ENCODE results near the gene TGFB2.

The TGFB2 gene

DNA sequence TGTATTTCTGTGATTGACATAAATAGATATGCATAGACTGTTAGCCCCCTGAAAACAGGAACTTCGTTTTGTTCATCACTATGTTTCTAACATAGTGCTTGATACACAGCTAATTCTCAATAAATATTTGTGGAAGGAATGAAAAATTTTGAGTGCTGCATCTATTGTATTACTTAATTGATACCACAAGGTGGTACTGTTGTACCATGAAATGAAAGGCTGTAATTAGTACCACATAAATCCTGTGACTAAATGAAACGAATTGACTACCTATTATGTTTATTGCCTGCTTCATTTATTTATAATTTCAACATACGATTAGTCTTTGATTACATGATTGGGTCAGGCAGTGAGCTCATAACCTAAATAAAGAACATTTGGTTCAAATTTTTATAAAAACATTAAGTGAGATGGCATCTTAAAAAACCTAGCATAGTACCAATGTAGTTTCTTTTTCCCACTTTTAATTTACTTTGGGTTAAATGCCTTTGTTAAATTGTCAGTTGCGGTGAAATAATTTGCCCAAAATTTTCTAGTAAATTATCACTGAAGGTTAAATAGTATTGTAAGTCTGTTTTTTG is 15.0 kb upstream of the TGFB2 start:
- Histone ChIP-seq H2BK5ac (ENCODE audit: low read depth, low read length, poor library complexity, severe bottlenecking) (no peak overlapping the region), H3K27ac (ENCODE audit: low read length, poor library complexity, severe bottlenecking) (no peak overlapping the region), H3K4me1 (ENCODE audit: control insufficient read depth, insufficient read depth, low read depth, low read length) (no peaks in the 10 kb centered on the region), H4K8ac (ENCODE audit: low read length) (no peak overlapping the region), H2AK5ac (ENCODE audit: low read length, severe bottlenecking) (no peak overlapping the region), H2AFZ (ENCODE audit: low read depth, low read length) (no peak overlapping the region), H3K9ac (ENCODE audit: low read length) (peak overlapping the region; percentile 80), H2BK12ac (ENCODE audit: low read length in 2 of 2) (no peak overlapping the region), H3K14ac (ENCODE audit: low read length in 2 of 2) (no peak overlapping the region), H3K23ac (ENCODE audit: low read length in 2 of 2) (no peak overlapping the region), H3K4me2 (ENCODE audit: low read length, poor library complexity, severe bottlenecking) (no peak overlapping the region), H3K18ac (ENCODE audit: low read depth in 1 of 2, low read length in 2 of 2) (no peak overlapping the region), H2BK120ac (ENCODE audit: low read depth, low read length) (no peak overlapping the region), H2BK15ac (ENCODE audit: low read depth, poor library complexity, severe bottlenecking) (no peak overlapping the region), H3K27me3 (ENCODE audit: control insufficient read depth in 1 of 2, insufficient read depth in 1 of 2, low read length in 2 of 2) (no peaks in the 10 kb centered on the region), H3K4ac (ENCODE audit: low read depth in 1 of 2, low read length in 2 of 2) (no peak overlapping the region), H3K9me3 (ENCODE audit: control insufficient read depth, low read length) (no peaks in the 10 kb centered on the region), H3K79me1 (replicated peaks; ENCODE audit: low read length, poor library complexity, severe bottlenecking) (no peaks in the 10 kb centered on the region), H3K4me3 (ENCODE audit: insufficient read depth in 1 of 2, low read depth in 1 of 2, low read length in 2 of 2) (no peak overlapping the region), H3K36me3 (ENCODE audit: control insufficient read depth in 1 of 2, insufficient read depth in 2 of 2, low read depth in 1 of 2, low read length in 2 of 2) (no peaks in the 10 kb centered on the region), H4K91ac (ENCODE audit: low read length) (no peak overlapping the region)
- WGBS: no CpG with 5 or more reads among the region's 4 CpGs
- peak; percentile 54 for DNase-seq

DNA sequence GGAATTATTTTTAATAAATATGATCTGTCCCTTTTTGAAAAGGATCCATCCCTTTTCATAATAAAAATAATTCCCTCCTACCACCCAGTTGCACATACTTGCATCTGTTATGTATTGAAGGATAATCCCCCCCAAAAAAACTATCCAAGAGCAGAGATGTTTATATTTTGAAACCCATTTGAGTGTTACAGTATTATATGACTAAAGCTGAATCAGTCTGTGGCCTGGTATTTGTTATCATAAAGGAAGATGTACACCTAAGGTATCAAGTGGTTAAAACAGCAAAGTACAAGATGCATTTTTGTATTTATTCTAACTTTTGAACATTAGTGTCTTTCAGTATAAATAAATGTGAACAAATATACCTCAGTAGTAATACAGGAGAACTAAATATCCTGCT is 12.7 kb upstream of the TGFB2 start:
- Histone ChIP-seq H3K4me3 (ENCODE audit: insufficient read depth in 1 of 2, low read depth in 1 of 2, low read length in 2 of 2) (no peak overlapping the region), H3K4me2 (ENCODE audit: low read length, poor library complexity, severe bottlenecking) (no peak overlapping the region), H3K18ac (ENCODE audit: low read depth in 1 of 2, low read length in 2 of 2) (no peak overlapping the region), H3K27ac (ENCODE audit: low read length, poor library complexity, severe bottlenecking) (no peak overlapping the region), H3K36me3 (ENCODE audit: control insufficient read depth in 1 of 2, insufficient read depth in 2 of 2, low read depth in 1 of 2, low read length in 2 of 2) (no peaks in the 10 kb centered on the region), H3K4me1 (ENCODE audit: control insufficient read depth, insufficient read depth, low read depth, low read length) (peaks cover 1% of the 10 kb centered on the region), H2AK5ac (ENCODE audit: low read length, severe bottlenecking) (no peak overlapping the region), H3K9ac (ENCODE audit: low read length) (peak overlapping the region; percentile 16), H3K9me3 (ENCODE audit: control insufficient read depth, low read length) (no peaks in the 10 kb centered on the region), H2BK5ac (ENCODE audit: low read depth, low read length, poor library complexity, severe bottlenecking) (no peak overlapping the region), H3K23ac (ENCODE audit: low read length in 2 of 2) (no peak overlapping the region), H4K8ac (ENCODE audit: low read length) (no peak overlapping the region), H3K27me3 (ENCODE audit: control insufficient read depth in 1 of 2, insufficient read depth in 1 of 2, low read length in 2 of 2) (no peaks in the 10 kb centered on the region), H2BK120ac (ENCODE audit: low read depth, low read length) (no peak overlapping the region), H2BK15ac (ENCODE audit: low read depth, poor library complexity, severe bottlenecking) (no peak overlapping the region), H3K14ac (ENCODE audit: low read length in 2 of 2) (no peak overlapping the region), H3K79me1 (replicated peaks; ENCODE audit: low read length, poor library complexity, severe bottlenecking) (no peaks in the 10 kb centered on the region), H2AFZ (ENCODE audit: low read depth, low read length) (no peak overlapping the region), H2BK12ac (ENCODE audit: low read length in 2 of 2) (no peak overlapping the region), H3K4ac (ENCODE audit: low read depth in 1 of 2, low read length in 2 of 2) (no peak overlapping the region), H4K91ac (ENCODE audit: low read length) (no peak overlapping the region)
- DNase-seq: no peak

DNA sequence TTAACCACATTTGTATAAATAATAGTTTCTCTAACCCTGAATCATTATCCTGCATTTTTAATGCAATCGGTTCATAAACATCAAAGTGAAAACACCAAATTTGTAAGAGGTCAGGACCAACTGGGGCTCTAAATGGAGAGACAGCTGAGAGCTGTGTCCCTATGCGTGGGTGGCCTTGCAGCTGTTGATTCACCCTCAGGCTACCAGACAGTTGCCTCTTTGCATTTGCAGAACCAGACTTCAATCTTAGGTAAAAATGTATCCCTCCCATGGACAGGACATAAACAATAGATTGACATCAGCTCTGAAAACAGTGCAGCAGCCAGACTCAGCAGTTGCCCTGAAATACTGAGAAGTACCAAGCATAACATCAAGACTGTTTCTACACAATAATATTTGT is 8.8 kb upstream of the TGFB2 start:
- no peak overlapping the region for H3K4ac ChIP-seq (ENCODE audit: low read depth in 1 of 2, low read length in 2 of 2)
- no peak overlapping the region for H2AFZ ChIP-seq (ENCODE audit: low read depth, low read length)
- H4K8ac ChIP-seq (ENCODE audit: low read length): no peak overlapping the region
- H3K27me3 ChIP-seq (ENCODE audit: control insufficient read depth in 1 of 2, insufficient read depth in 1 of 2, low read length in 2 of 2): no peaks in the 10 kb centered on the region
- no peaks in the 10 kb centered on the region for H3K9me3 ChIP-seq (ENCODE audit: control insufficient read depth, low read length)
- no peak overlapping the region for H3K4me3 ChIP-seq (ENCODE audit: insufficient read depth in 1 of 2, low read depth in 1 of 2, low read length in 2 of 2)
- H3K36me3 ChIP-seq (ENCODE audit: control insufficient read depth in 1 of 2, insufficient read depth in 2 of 2, low read depth in 1 of 2, low read length in 2 of 2): no peaks in the 10 kb centered on the region
- no peak overlapping the region for H3K27ac ChIP-seq (ENCODE audit: low read length, poor library complexity, severe bottlenecking)
- H3K18ac ChIP-seq (ENCODE audit: low read depth in 1 of 2, low read length in 2 of 2): no peak overlapping the region
- no peak overlapping the region for H2BK5ac ChIP-seq (ENCODE audit: low read depth, low read length, poor library complexity, severe bottlenecking)
- no peak overlapping the region for H2BK120ac ChIP-seq (ENCODE audit: low read depth, low read length)
- no peak overlapping the region for H2AK5ac ChIP-seq (ENCODE audit: low read length, severe bottlenecking)
- H2BK12ac ChIP-seq (ENCODE audit: low read length in 2 of 2): peak overlapping the region in 1 of 2 experiments; percentile 33
- no peak for DNase-seq
- H3K9ac ChIP-seq (ENCODE audit: low read length): no peak overlapping the region
- H3K23ac ChIP-seq (ENCODE audit: low read length in 2 of 2): no peak overlapping the region
- no peak overlapping the region for H4K91ac ChIP-seq (ENCODE audit: low read length)
- H3K79me1 ChIP-seq (replicated peaks; ENCODE audit: low read length, poor library complexity, severe bottlenecking): no peaks in the 10 kb centered on the region
- peak overlapping the region; percentile 19 for H3K4me2 ChIP-seq (ENCODE audit: low read length, poor library complexity, severe bottlenecking)
- WGBS: 90% methylated on average over 2 of the region's 2 CpGs
- peaks cover 1% of the 10 kb centered on the region for H3K4me1 ChIP-seq (ENCODE audit: control insufficient read depth, insufficient read depth, low read depth, low read length)
- no peak overlapping the region for H3K14ac ChIP-seq (ENCODE audit: low read length in 2 of 2)
- no peak overlapping the region for H2BK15ac ChIP-seq (ENCODE audit: low read depth, poor library complexity, severe bottlenecking)

DNA sequence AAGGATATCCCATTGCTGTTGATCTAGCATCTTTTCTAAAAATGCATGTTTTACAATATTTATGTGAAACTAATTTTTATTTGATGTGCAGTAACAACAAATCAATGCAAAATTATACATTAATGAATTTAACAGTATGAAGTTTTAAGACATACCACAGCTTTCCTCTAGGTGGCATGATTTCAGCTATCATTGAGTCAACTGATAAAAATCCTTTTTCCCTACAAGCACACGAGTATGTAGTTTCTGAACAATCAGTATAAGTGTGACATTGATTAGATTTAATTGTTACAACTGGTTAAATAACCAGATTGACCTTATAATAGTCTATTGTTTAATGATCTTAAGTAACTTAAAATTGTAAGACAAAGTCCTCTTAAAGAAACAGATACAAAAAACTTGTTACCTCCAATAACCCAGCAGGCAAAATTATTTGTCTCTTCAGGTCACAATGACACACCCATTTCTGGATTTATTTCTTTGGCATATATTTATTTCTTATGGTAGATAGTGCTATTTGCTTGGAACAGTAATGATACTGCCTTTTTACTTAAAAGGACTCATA is 5.8 kb upstream of the TGFB2 start:
- Histone ChIP-seq H4K8ac (ENCODE audit: low read length) (no peak overlapping the region), H2BK12ac (ENCODE audit: low read length in 2 of 2) (no peak overlapping the region), H3K9me3 (ENCODE audit: control insufficient read depth, low read length) (no peaks in the 10 kb centered on the region), H2BK5ac (ENCODE audit: low read depth, low read length, poor library complexity, severe bottlenecking) (no peak overlapping the region), H3K27ac (ENCODE audit: low read length, poor library complexity, severe bottlenecking) (no peak overlapping the region), H3K36me3 (ENCODE audit: control insufficient read depth in 1 of 2, insufficient read depth in 2 of 2, low read depth in 1 of 2, low read length in 2 of 2) (no peaks in the 10 kb centered on the region), H2AK5ac (ENCODE audit: low read length, severe bottlenecking) (no peak overlapping the region), H3K4ac (ENCODE audit: low read depth in 1 of 2, low read length in 2 of 2) (no peak overlapping the region), H3K14ac (ENCODE audit: low read length in 2 of 2) (no peak overlapping the region), H3K18ac (ENCODE audit: low read depth in 1 of 2, low read length in 2 of 2) (no peak overlapping the region), H3K4me1 (ENCODE audit: control insufficient read depth, insufficient read depth, low read depth, low read length) (peaks cover 1% of the 10 kb centered on the region), H3K4me2 (ENCODE audit: low read length, poor library complexity, severe bottlenecking) (no peak overlapping the region), H2AFZ (ENCODE audit: low read depth, low read length) (no peak overlapping the region), H3K79me1 (replicated peaks; ENCODE audit: low read length, poor library complexity, severe bottlenecking) (peaks cover 4% of the 10 kb centered on the region), H3K23ac (ENCODE audit: low read length in 2 of 2) (no peak overlapping the region), H3K27me3 (ENCODE audit: control insufficient read depth in 1 of 2, insufficient read depth in 1 of 2, low read length in 2 of 2) (no peaks in the 10 kb centered on the region), H2BK15ac (ENCODE audit: low read depth, poor library complexity, severe bottlenecking) (no peak overlapping the region), H3K9ac (ENCODE audit: low read length) (peak overlapping the region; percentile 22), H3K4me3 (ENCODE audit: insufficient read depth in 1 of 2, low read depth in 1 of 2, low read length in 2 of 2) (no peak overlapping the region), H4K91ac (ENCODE audit: low read length) (no peak overlapping the region), H2BK120ac (ENCODE audit: low read depth, low read length) (no peak overlapping the region)
- WGBS: no CpG with 5 or more reads among the region's 1 CpG
- peak; percentile 53 for DNase-seq

All from mesenchymal stem cell (in vitro differentiated cells and primary cell).